Measurements from ENCODE around the gene CKAP5.
"Not testable (repeated sequence)": the region's sequence is repeated elsewhere in the genome, so short reads cannot be mapped to it uniquely, and the experiment has no call there.

Gene CKAP5

DNA sequence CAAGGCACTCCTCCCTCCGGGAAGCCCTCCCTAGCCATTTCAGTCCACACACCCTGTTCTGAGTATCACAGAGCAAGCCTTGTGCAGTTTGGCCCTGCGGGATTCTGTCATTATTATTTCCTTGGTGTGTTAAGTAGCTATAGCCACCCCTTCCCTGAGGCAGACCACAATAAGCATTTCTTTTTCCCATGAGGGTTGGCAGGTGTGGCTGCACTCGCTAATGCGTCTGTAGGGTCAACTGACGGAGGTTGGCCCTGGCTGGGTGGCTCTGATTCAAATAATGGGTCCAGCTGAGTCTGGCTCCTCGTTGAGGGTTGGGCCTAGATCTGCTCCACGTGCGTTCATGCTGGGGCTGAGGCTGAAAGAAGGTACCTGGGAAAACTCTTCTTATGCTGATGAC lies 122.0 kb downstream of the CKAP5 start:
- DNase-seq: no peak

DNA sequence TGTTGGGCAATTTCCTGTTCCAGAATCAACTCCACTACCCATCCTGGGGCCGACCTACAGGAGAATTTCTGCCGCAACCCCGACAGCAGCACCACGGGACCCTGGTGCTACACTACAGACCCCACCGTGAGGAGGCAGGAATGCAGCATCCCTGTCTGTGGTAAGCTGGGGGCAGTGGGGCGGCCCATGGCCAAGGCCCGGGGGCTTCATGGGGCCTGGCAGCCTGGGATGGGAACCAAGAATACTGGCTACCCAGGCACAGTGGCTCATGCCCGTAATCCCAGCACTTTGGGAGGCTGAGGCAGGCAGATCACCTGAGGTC lies 122.8 kb downstream of the CKAP5 start:
- no peak for DNase-seq

GRCh38 chr11:46722566-46723358 lies 123.3 kb downstream of the CKAP5 start:
- DNase-seq: no peak

DNA sequence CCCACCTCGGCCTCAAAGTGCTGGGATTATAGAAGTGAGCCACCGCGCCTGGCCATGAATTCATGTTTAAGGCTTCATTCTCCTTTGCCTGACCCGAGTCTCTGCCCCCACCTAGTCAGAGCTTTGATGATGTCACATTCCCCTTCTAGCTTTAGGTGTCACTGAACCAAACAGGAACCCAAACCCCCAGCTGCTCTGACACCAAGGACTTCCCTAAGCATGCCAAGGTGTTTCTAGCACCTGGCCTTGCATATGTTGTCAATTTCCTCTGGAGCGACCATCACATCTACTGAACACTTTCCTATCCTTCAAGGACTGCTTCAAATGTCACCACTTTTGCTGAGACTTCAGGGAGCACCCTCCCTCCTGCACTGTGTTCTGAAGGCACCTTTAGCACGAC lies 124.8 kb downstream of the CKAP5 start:
- DNase-seq: no peak

DNA sequence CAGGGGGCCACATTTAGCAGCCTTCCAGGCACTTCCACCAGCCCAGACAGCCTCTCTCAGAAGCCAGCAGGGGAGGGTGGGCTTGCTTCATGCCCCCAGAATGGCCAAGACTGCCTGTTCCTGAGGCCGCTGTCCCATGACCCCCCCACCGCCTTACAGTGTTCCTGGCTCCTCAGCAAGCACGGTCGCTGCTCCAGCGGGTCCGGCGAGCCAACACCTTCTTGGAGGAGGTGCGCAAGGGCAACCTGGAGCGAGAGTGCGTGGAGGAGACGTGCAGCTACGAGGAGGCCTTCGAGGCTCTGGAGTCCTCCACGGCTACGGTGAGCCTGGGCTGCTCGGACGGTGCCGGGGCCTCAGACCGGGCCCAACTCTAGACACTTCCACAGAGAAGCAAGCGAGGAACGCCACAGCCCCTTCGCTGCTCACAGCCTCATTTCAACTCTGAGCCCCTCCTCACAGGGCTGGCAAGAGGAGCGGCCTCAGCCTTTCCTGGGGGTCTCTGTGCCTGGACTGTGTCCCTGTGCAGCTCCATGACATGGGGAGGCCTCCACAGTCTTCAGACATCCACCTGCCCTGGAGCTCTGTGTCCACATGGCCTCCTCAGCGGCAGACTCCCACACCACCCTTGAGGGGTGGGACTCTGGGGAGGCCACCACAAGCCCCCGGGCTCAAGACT lies 126.4 kb downstream of the CKAP5 start:
- DNase-seq: no peak

- DNase-seq: no peak
These were observed 127.0 kb downstream of the CKAP5 start, which contains the start of gene F2 for GRCh38 chr11:46719048-46719542. Gene F2 (plus strand): TSS chr11:46719213. CDS start chr11:46719236, 23 bp downstream.

GRCh38 chr11:46718155-46719019 lies 127.7 kb downstream of the CKAP5 start:
- DNase-seq: no peak

DNA sequence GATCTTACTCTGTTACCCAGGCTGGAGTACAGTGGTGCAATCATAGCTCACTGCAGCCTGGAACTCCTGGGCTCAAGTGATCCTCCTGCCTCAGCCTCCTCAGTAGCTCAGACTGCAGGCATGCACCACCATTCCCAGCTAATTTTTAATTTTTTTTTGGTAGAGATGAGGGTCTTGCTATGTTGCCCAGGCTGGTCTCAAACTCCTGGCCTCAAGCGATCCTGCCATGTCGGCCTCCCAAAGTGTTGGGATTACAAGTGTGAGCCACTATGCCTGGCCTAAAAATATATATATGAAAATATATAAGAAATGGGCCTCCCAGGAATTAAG lies 128.3 kb downstream of the CKAP5 start:
- not testable (repeated sequence) for DNase-seq

- DNase-seq: no peak
These were observed 133.1 kb downstream of the CKAP5 start for GRCh38 chr11:46712874-46713576.

- no peak for DNase-seq
These were observed 134.8 kb downstream of the CKAP5 start for GRCh38 chr11:46711303-46711702.

DNA sequence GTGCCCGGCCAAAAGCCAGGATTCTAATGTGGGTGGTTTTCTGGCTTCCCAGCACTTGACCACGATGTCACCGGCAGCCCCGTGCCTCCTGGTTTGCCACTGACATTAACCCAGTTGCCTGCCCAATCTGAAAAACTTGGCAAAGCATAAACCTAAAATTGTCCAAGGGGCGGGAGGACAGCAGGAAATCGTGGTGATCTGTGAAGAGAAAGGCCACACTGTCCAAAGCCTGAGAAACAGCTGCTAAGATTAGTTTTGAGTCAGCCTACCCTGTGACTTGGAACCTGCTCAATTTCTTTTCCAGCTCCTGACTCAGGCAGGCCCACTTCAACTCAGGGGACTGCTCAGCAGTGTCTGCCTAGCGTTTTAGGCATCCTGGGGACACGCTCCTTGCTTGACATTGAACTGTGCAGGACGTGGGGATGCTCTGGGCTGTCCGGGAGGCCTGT lies 135.2 kb downstream of the CKAP5 start:
- peak; percentile 70 for DNase-seq

- DNase-seq: not testable (repeated sequence)
These were observed 136.7 kb downstream of the CKAP5 start for GRCh38 chr11:46709351-46709750.

GRCh38 chr11:46706886-46707285 lies 139.2 kb downstream of the CKAP5 start:
- no peak for DNase-seq

- no peak for DNase-seq
These were observed 140.9 kb downstream of the CKAP5 start for GRCh38 chr11:46705070-46705688.

DNA sequence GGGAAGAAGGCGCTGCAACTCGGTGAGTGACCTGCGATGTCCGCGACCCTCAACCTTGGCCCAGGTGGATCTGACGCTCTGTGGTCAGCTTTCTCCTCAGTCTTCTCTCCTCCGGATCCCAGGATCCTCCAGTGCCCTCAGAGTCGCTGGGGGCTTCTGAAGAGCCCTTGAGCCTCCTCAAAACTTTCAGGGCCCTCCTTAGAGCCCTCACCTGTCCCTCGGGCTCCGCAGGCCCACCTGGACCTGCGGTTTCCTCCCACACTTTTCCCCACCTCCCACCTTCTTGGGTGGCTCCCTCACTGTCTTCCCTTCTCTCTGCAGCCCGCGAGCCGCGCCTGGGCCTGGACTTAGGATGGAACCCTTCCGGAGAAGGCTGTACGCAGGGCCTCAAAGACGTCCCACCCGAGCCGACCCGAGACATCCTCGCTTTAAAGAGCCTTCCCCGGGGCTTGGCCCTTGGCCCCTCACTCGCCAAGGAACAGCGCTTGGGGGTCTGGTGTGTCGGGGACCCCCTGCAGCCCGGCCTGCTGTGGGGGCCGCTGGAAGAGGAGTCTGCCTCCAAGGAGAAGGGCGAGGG lies 144.9 kb downstream of the CKAP5 start:
- DNase-seq: no peak

- DNase-seq: peak; percentile 98
These were observed 145.6 kb downstream of the CKAP5 start, which contains the start of the genes ARHGAP1 and ZNF408 for GRCh38 chr11:46700241-46701077. Gene ARHGAP1 (minus strand): TSS chr11:46700619. CDS start chr11:46696107, 4,512 bp downstream. Gene ZNF408 (plus strand): TSS chr11:46701031. CDS start chr11:46701048, 17 bp downstream.

- DNase-seq: no peak
These were observed 147.5 kb downstream of the CKAP5 start for GRCh38 chr11:46698597-46698996.

DNA sequence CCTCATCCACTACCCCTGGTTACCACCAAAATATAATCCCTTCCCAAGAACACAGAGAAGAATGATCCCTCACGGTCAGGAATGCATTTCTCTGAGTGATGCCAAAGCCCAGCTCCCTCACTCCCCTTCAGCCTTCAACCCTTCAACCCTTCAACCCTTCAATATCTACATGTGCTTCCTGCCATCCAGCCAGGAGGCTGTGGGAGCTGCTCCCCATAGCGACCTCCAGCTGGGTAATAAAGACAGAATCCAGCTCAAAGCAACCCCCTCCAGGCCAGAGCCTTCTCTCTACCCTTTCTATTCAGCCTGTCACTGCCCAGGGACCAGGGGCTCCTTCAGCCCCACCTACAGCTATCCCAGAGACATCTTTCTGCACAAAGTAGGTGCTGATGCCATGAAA lies 148.4 kb downstream of the CKAP5 start:
- DNase-seq: no peak

GRCh38 chr11:46697303-46697702 lies 148.8 kb downstream of the CKAP5 start:
- no peak for DNase-seq

- DNase-seq: no peak
These were observed 149.9 kb downstream of the CKAP5 start for GRCh38 chr11:46696212-46696558.
